Neutrophil (primary cell): ENCODE measurements around the gene ZNF563.

Source experiments
- H3K27ac ChIP-seq: fragments of 200-600 bp; sonication (generic); 2 replicates; pipeline ENCODE4 v1.5.1; 2016; ENCODE audit warnings: mild to moderate bottlenecking, moderate library complexity
- H3K27me3 ChIP-seq: fragments of 200-600 bp; sonication (generic); 2 replicates; pipeline ENCODE4 v1.6.0; 2016; ENCODE audit warnings: mild to moderate bottlenecking
- H3K36me3 ChIP-seq: fragments of 200-600 bp; sonication (generic); 2 replicates; pipeline ENCODE4 v1.5.1; 2017
- H3K4me1 ChIP-seq, 2 experiments: fragments of 200-600 bp in 1 of 2; sonication (generic) in 1 of 2; 1 replicate in 1 of 2; 2 replicates in 1 of 2; pipeline versions ENCODE4 v1.5.1 to v1.6.1; 2013 to 2016; ENCODE audit warnings: low read depth in 1 of 2, low read length in 1 of 2, mild to moderate bottlenecking in 1 of 2, moderate library complexity in 1 of 2; ENCODE audit not compliant: control insufficient read depth in 1 of 2, insufficient read depth in 1 of 2
- H3K4me3 ChIP-seq, 2 experiments: fragments of 200-600 bp in 1 of 2; sonication (generic) in 1 of 2; 1 replicate in 1 of 2; 2 replicates in 1 of 2; pipeline ENCODE4 v1.5.1; 2013 to 2016; ENCODE audit warnings: low read depth in 1 of 2, low read length in 1 of 2, mild to moderate bottlenecking in 1 of 2, moderate library complexity in 1 of 2
- H3K9me3 ChIP-seq: fragments of 200-600 bp; sonication (generic); 2 replicates; pipeline ENCODE4 v1.5.1; 2016
- TF ChIP-seq, protein P1 (sequence below): fragments of 200-600 bp; sonication (generic); IDR thresholded peaks from 2 replicates; pipeline ENCODE4 v1.5.1; 2016; ENCODE audit warnings: antibody characterized with exemption

Gene ZNF563

DNA sequence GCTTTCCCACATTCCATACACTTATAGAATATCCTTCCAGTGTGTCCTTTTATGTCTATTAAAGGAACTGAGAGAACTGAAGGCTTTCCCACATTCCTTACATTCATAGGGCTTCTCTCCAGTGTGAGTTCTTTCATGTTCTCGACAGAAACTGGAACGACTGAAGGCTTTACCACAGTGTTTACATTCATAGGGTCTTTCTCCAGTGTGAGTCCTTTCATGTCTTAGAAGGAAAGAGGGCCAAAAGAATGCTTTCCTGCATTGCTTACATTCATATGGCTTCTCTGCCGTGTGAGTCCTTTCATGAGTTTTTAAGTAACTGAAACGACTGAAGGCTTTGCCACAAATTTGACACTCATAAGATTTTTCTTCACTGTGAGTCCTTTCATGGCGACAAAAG is 61.0 kb downstream of the ZNF563 start:
- H3K4me3 ChIP-seq: no peak overlapping the region
- peaks cover 73% of the 10 kb centered on the region for H3K9me3 ChIP-seq
- H3K36me3 ChIP-seq: peaks cover 35% of the 10 kb centered on the region

DNA sequence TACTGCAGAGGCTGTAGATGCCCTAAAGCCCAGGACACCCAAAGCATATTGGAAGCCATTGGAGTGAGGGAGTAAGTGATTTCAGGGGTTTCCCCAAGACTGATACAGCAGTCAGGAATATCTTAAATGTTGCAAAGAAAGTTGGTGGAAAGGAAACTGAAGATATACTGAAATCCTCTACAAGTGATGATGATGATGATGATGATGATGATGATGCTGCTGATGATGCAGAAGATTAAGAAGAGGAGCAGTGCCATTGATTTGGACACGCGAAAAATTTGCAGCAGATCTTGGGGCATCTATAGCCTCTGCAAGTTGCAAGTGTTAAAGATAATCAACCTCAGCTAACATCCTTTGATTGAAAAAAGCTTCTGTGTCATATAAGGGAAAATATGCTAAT is 62.6 kb downstream of the ZNF563 start:
- Histone ChIP-seq H3K36me3 (peaks cover 27% of the 10 kb centered on the region), H3K9me3 (peaks cover 67% of the 10 kb centered on the region), H3K4me1 (no peaks in the 10 kb centered on the region), H3K27ac (no peak overlapping the region), H3K27me3 (no peaks in the 10 kb centered on the region), H3K4me3 (no peak overlapping the region)
- TF ChIP-seq, protein P1, sequence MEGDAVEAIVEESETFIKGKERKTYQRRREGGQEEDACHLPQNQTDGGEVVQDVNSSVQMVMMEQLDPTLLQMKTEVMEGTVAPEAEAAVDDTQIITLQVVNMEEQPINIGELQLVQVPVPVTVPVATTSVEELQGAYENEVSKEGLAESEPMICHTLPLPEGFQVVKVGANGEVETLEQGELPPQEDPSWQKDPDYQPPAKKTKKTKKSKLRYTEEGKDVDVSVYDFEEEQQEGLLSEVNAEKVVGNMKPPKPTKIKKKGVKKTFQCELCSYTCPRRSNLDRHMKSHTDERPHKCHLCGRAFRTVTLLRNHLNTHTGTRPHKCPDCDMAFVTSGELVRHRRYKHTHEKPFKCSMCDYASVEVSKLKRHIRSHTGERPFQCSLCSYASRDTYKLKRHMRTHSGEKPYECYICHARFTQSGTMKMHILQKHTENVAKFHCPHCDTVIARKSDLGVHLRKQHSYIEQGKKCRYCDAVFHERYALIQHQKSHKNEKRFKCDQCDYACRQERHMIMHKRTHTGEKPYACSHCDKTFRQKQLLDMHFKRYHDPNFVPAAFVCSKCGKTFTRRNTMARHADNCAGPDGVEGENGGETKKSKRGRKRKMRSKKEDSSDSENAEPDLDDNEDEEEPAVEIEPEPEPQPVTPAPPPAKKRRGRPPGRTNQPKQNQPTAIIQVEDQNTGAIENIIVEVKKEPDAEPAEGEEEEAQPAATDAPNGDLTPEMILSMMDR: no peak

More for the DNA sequence above, 61.0 kb downstream of the ZNF563 start:
- H3K27ac ChIP-seq: no peak overlapping the region
- H3K27me3 ChIP-seq: no peaks in the 10 kb centered on the region
- TF ChIP-seq, protein P1: no peak
- H3K4me1 ChIP-seq: no peaks in the 10 kb centered on the region
